Endothelial cell of umbilical vein (primary cell): ENCODE measurements around the gene IL3. TPM values are rescaled to one million over a fixed set of nuclear protein-coding genes. Genes with fewer than 3 reads are reported as not detected.
A peak's percentile ranks its signal among the peaks of the same experiment; 100 is the strongest.

ENCODE experiments used
- BruUV-seq: library from RNA; stranded (reverse); fragments of 400-500 nt; replicated peaks from 2 replicates; lab custom pipeline; 2021; lab: Mats Ljungman, UMichigan
- CTCF ChIA-PET: fragments of 300-600, 350-600 bp; sonication (Branson Sonifier 250); formaldehyde crosslinking; loops from one replicate; lab custom pipeline; 2021; ENCODE audit warnings: antibody characterized with exemption, inconsistent platforms; lab: Charles Lee
- POLR2A ChIA-PET: fragments of 300-600, 350-600 bp; sonication (Branson Sonifier 250); formaldehyde crosslinking; loops from one replicate; lab custom pipeline; 2021; ENCODE audit warnings: antibody characterized with exemption, inconsistent platforms; lab: Charles Lee
- DNase-seq: peaks from one replicate; pipeline ENCODE4 v3.0.0-alpha.2; 2011; ENCODE audit warnings: low read depth, low spot score
- FAIRE-seq: peaks from 2 replicates; lab custom pipeline; 2011; peaks lifted over from hg19 to GRCh38; lab: Jason Lieb, UNC
- H2AFZ ChIP-seq: 2 replicates; pipeline ENCODE4 v1.6.0; 2012; ENCODE audit warnings: low read depth, low read length, control low read depth, inconsistent platforms
- H3K27ac ChIP-seq: 2 replicates; pipeline ENCODE4 v1.5.1; 2011; ENCODE audit warnings: low read depth, mild to moderate bottlenecking, control low read depth, low read length, moderate library complexity; ENCODE audit not compliant: insufficient read depth
- H3K27me3 ChIP-seq, 2 experiments: 2 replicates each; pipeline versions ENCODE4 v1.6.0 to v1.6.1; 2011; ENCODE audit warnings: low read length in 2 of 2, mixed read lengths in 1 of 2; ENCODE audit not compliant: control insufficient read depth in 2 of 2, insufficient read depth in 2 of 2
- H3K36me3 ChIP-seq, 2 experiments: 2 replicates in 1 of 2; 3 replicates in 1 of 2; pipeline ENCODE4 v1.5.1; 2011; ENCODE audit warnings: low read length in 2 of 2, mild to moderate bottlenecking in 1 of 2, moderate library complexity in 1 of 2; ENCODE audit not compliant: control insufficient read depth in 2 of 2, insufficient read depth in 2 of 2; ENCODE audit errors: extremely low read depth in 1 of 2
- H3K4me1 ChIP-seq: 3 replicates; pipeline ENCODE4 v1.5.1; 2011; ENCODE audit warnings: mild to moderate bottlenecking, low read length; ENCODE audit not compliant: control insufficient read depth, insufficient read depth; ENCODE audit errors: extremely low read depth
- H3K4me2 ChIP-seq: 2 replicates; pipeline ENCODE4 v1.6.1; 2011; ENCODE audit warnings: low read length, control low read depth, mixed read lengths; ENCODE audit not compliant: insufficient read depth
- H3K4me3 ChIP-seq, 3 experiments: fragments of 200-600 bp in 1 of 3; sonication (generic), shearing (Covaris generic) in 1 of 3; replicated peaks in 1 of 3; 2 replicates each; pipeline ENCODE4 v1.5.1; 2011 to 2016; ENCODE audit warnings: control low read depth in 3 of 3, low read length in 3 of 3, mild to moderate bottlenecking in 2 of 3, inconsistent platforms in 1 of 3, low read depth in 1 of 3, moderate library complexity in 1 of 3; ENCODE audit not compliant: insufficient read depth in 1 of 3
- H3K79me2 ChIP-seq: 2 replicates; pipeline ENCODE4 v1.6.0; 2012; ENCODE audit warnings: low read length, inconsistent platforms; ENCODE audit not compliant: control insufficient read depth, insufficient read depth
- H3K9ac ChIP-seq: replicated peaks from 2 replicates; pipeline ENCODE3; 2011; ENCODE audit warnings: low read length, control low read depth; ENCODE audit not compliant: insufficient read depth; ENCODE audit errors: extremely low read depth
- H3K9me1 ChIP-seq: replicated peaks from 3 replicates; pipeline ENCODE4 v1.6.0; 2011; ENCODE audit warnings: mild to moderate bottlenecking, low read length; ENCODE audit not compliant: control insufficient read depth, insufficient read depth; ENCODE audit errors: extremely low read depth
- H3K9me3 ChIP-seq: replicated peaks from 2 replicates; pipeline ENCODE4 v1.5.1; 2012; ENCODE audit warnings: low read length, inconsistent platforms; ENCODE audit not compliant: control insufficient read depth, insufficient read depth
- H4K20me1 ChIP-seq: replicated peaks from 2 replicates; pipeline ENCODE3; 2011; ENCODE audit warnings: mild to moderate bottlenecking, low read length; ENCODE audit not compliant: control insufficient read depth, insufficient read depth; ENCODE audit errors: extremely low read depth
- EZH2 ChIP-seq: IDR thresholded peaks from 2 replicates; pipeline ENCODE4 v1.6.1; 2012; ENCODE audit warnings: borderline replicate concordance, low read depth, mild to moderate bottlenecking, moderate library complexity, low read length, inconsistent platforms; ENCODE audit not compliant: severe bottlenecking
- FOS ChIP-seq: IDR thresholded peaks from 2 replicates; pipeline ENCODE4 v1.6.1; 2011; ENCODE audit warnings: mild to moderate bottlenecking, low read length, moderate library complexity, borderline replicate concordance; ENCODE audit not compliant: insufficient read depth
- GATA2 ChIP-seq: IDR thresholded peaks from 2 replicates; pipeline ENCODE4 v1.7.0; 2011; ENCODE audit warnings: low read depth, mild to moderate bottlenecking, moderate library complexity, mixed read lengths, low read length; ENCODE audit not compliant: insufficient read length, insufficient read depth
- JUN ChIP-seq: IDR thresholded peaks from 2 replicates; pipeline ENCODE4 v1.6.1; 2011; ENCODE audit warnings: borderline replicate concordance, low read depth; ENCODE audit not compliant: insufficient read length, insufficient read depth
- MYC ChIP-seq: IDR thresholded peaks from one replicate; pipeline ENCODE4 v1.6.1; 2011; ENCODE audit warnings: mild to moderate bottlenecking, low read depth, low read length
- POLR2A ChIP-seq: IDR thresholded peaks from 2 replicates; pipeline ENCODE4 v1.6.1; 2012; ENCODE audit warnings: low read depth, mild to moderate bottlenecking, control low read depth, low read length
- POLR2AphosphoS5 ChIP-seq: IDR thresholded peaks from 2 replicates; pipeline ENCODE4 v1.6.1; 2012; ENCODE audit warnings: low read depth, mild to moderate bottlenecking, control low read depth, low read length, moderate library complexity; ENCODE audit not compliant: insufficient read depth
- dilution Hi-C: fragments of 300-500 bp; cut with MboI; formaldehyde crosslinking; loops from one replicate; pipeline ENCODE4 v1.15.0; 2019; ENCODE audit warnings: low sequenced_read_pairs; ENCODE audit not compliant: extremely low pct_ligation_motif_present
- intact Hi-C: fragments of 100-400 bp; cut with micrococcal nuclease; formaldehyde crosslinking; loops from one replicate; pipeline ENCODE4 v1.10.0; 2022
- polyA plus RNA-seq, 4 experiments: library from polyadenylated mRNA; depleted of rRNA in 3 of 4; stranded (reverse) in 3 of 4; unstranded in 1 of 4; fragments of >200 nt; gene quantifications; 2 replicates each; pipeline versions ENCODE4 v1.2.1 to v1.2.3, GENCODE V29; 2011 to 2012; ENCODE audit warnings: missing spikeins in 1 of 4
- total RNA-seq: library from RNA; stranded (reverse); gene quantifications from 2 replicates; pipeline ENCODE4 v1.2.3, GENCODE V29; 2021
- TF ChIP-seq, protein P1 (sequence below): IDR thresholded peaks from 2 replicates; pipeline ENCODE4 v1.6.1; 2011; ENCODE audit not compliant: insufficient read depth, insufficient read length
- TF ChIP-seq, protein P2 (sequence below), 2 donors: IDR thresholded peaks; 1 replicate in 1 of 2; 2 replicates in 1 of 2; pipeline ENCODE4 v1.5.1; 2011; ENCODE audit warnings: low read length in 2 of 2, mild to moderate bottlenecking in 2 of 2, moderate library complexity in 2 of 2, control low read depth in 1 of 2, inconsistent platforms in 1 of 2, low read depth in 1 of 2; ENCODE audit not compliant: insufficient read depth in 1 of 2; ENCODE audit errors: extremely low read depth in 1 of 2

The IL3 gene
- total and polyA plus RNA-seq, 2 donors (not counting 3 experiments of a cell fraction or from before 2014, with no cell fraction given) = not detected

DNA sequence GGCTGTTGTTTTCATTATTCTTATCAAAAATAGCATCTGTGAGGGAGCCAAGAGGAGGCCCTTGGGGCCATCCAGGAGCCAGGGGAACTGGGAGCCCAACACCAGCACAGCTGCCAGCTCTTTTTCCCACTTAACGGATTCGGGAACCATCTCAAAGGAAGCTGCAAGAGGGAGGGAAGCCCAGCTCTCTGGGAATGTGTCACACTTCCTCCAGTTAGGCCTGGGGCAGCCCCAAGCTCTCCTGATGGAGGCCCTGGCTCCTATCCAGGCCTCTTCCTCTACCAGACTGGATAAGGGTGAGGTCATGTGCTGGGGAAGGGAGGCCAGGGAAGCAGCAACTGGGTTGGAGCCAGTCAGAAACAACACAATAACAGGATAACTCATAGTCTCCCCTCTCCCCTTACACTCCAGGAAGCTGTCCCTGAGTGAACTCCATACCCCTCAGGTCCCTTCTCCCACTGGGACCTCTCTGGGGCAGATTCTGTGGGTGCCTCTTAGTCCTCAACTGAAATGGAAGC lies 25.9 kb downstream of the IL3 start:
- ChIA-PET CTCF (interaction anchor here (0.9 to 2.3 kb wide), 12 partner anchors 8 to 302 kb away, joined by 3 to 12 read pairs (median 4); partner anchors contain the start of gene CSF2), POLR2A (interaction anchor here (0.8 to 1.1 kb wide), 3 partner anchors 9 to 18 kb away, joined by 3 to 5 read pairs (median 3); no protein-coding TSS in a partner anchor)
- peak overlapping the region; percentile 91 for H3K27ac ChIP-seq
- no peaks in the 10 kb centered on the region for H3K9me1 ChIP-seq
- peak overlapping the region; percentile 32 for H3K9ac ChIP-seq
- dilution Hi-C loops = no loop called here
- no peaks in the 10 kb centered on the region for H4K20me1 ChIP-seq
- H3K9me3 ChIP-seq = no peaks in the 10 kb centered on the region
- BruUV-seq = no TSS peak
- no peak overlapping the region for H3K4me3 ChIP-seq
- H3K4me2 ChIP-seq = peak overlapping the region; percentile 32
- no peaks in the 10 kb centered on the region for H3K36me3 ChIP-seq
- H3K79me2 ChIP-seq = no peaks in the 10 kb centered on the region
- intact Hi-C loops = loop anchor here (1.0 to 5.0 kb wide), 8 partner anchors 13 to 451 kb away; partner anchors contain the start of genes CSF2, RAPGEF6 and SLC22A4
- FAIRE-seq (peak; percentile 100), DNase-seq (peak; percentile 99)
- H2AFZ ChIP-seq = no peak overlapping the region
- TF ChIP-seq POLR2A (no peak), GATA2 (peak; percentile 85), FOS (peak; percentile 95), EZH2 (no peak), MYC (peak; percentile 8), POLR2AphosphoS5 (peak; percentile 95), JUN (peak; percentile 92)
- TF ChIP-seq, protein P1, sequence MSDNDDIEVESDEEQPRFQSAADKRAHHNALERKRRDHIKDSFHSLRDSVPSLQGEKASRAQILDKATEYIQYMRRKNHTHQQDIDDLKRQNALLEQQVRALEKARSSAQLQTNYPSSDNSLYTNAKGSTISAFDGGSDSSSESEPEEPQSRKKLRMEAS = peak; percentile 76
- TF ChIP-seq, protein P2, sequence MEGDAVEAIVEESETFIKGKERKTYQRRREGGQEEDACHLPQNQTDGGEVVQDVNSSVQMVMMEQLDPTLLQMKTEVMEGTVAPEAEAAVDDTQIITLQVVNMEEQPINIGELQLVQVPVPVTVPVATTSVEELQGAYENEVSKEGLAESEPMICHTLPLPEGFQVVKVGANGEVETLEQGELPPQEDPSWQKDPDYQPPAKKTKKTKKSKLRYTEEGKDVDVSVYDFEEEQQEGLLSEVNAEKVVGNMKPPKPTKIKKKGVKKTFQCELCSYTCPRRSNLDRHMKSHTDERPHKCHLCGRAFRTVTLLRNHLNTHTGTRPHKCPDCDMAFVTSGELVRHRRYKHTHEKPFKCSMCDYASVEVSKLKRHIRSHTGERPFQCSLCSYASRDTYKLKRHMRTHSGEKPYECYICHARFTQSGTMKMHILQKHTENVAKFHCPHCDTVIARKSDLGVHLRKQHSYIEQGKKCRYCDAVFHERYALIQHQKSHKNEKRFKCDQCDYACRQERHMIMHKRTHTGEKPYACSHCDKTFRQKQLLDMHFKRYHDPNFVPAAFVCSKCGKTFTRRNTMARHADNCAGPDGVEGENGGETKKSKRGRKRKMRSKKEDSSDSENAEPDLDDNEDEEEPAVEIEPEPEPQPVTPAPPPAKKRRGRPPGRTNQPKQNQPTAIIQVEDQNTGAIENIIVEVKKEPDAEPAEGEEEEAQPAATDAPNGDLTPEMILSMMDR (IDR thresholded peaks at IDR 0.05; ENCODE audit: extremely low read depth in 1 of 2, insufficient read depth in 1 of 2, low read depth in 1 of 2, low read length in 2 of 2) = no peak
- H3K27me3 ChIP-seq = no peaks in the 10 kb centered on the region
- H3K4me1 ChIP-seq = peaks cover 26% of the 10 kb centered on the region
